Body of pancreas (tissue), 4 donors: ENCODE data around the gene NPHP4.

Experiments used
- CTCF ChIP-seq, 7 experiments: fragments of 450-650 bp in 4 of 7; fragments of 200-600 bp in 3 of 7; sonication (generic) in 3 of 7; IDR thresholded peaks; one replicate each; pipeline ENCODE4 v1.5.1; 2016 to 2019; ENCODE audit warnings: antibody characterized with exemption in 7 of 7
- POLR2A ChIP-seq, 3 donors: fragments of 450-650 bp; IDR thresholded peaks; one replicate each; pipeline ENCODE4 v1.6.1; 2016; ENCODE audit warnings: antibody characterized with exemption in 3 of 3, mild to moderate bottlenecking in 2 of 3

DNA sequence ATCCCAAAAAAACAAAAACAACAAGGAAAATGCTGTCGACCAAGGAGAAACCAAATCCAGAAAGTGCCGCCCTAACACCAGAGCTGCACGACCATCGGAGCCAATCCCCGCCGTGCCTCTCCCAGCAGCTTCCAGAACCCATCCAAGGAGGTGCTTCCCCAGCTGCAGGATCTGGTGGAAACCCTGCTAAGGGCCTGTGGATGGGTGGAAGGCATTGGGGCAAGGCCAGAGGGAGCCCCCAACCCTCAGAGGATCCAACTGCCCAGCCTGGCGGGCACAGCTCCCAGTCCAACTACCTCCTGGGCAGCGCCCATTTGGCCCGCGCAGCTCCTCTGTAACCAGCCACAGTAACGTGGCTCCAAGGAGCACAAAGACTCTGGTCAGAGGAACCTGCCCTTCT lies 81.6 kb downstream of the NPHP4 start:
- TF ChIP-seq CTCF (IDR thresholded peaks at IDR 0.05) = no peak
- no peak for TF ChIP-seq POLR2A (IDR thresholded peaks at IDR 0.05)
